Measurements from ENCODE around the gene ALCAM.

DNA sequence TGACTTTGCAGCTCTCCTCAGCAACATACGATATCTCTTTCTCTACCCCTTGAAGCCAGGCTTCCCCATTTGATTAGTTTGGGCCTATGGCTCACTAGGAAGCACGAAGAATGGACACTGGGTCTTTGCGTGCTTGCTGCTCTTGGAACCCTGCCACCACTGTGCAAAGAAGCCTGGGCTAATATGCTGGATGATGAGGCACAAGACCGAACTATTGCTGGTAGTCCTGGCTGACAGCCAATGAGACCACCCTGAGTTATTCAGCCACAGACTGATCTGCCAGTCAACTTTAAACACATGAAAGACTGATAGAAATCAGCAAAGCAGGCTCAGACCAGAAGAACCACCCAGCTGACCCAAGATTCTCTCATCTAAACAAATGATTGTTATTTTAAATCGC lies 251.8 kb downstream of the ALCAM start:
- TF ChIP-seq, protein P1, sequence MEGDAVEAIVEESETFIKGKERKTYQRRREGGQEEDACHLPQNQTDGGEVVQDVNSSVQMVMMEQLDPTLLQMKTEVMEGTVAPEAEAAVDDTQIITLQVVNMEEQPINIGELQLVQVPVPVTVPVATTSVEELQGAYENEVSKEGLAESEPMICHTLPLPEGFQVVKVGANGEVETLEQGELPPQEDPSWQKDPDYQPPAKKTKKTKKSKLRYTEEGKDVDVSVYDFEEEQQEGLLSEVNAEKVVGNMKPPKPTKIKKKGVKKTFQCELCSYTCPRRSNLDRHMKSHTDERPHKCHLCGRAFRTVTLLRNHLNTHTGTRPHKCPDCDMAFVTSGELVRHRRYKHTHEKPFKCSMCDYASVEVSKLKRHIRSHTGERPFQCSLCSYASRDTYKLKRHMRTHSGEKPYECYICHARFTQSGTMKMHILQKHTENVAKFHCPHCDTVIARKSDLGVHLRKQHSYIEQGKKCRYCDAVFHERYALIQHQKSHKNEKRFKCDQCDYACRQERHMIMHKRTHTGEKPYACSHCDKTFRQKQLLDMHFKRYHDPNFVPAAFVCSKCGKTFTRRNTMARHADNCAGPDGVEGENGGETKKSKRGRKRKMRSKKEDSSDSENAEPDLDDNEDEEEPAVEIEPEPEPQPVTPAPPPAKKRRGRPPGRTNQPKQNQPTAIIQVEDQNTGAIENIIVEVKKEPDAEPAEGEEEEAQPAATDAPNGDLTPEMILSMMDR (IDR thresholded peaks at IDR 0.05): no peak
- no peak for TF ChIP-seq POLR2A (IDR thresholded peaks at IDR 0.05)

Data from uterus (tissue), 2 donors.